Measurements from ENCODE around the gene WDR7. TPM values are rescaled to one million over a fixed set of nuclear protein-coding genes. Genes with fewer than 3 reads are reported as not detected.
"Not testable (repeated sequence)": the region's sequence is repeated elsewhere in the genome, so short reads cannot be mapped to it uniquely, and the experiment has no call there.

WDR7 gene
- total and polyA plus RNA-seq, 10 of the 15 experiments (the other 5 are each of a cell fraction or from before 2014, with no cell fraction given): 2.8 to 16.5 (median 11.7) TPM

- Histone ChIP-seq H3K9me3 (replicated peaks; ENCODE audit: control insufficient read depth, insufficient read depth, low read length) (no peaks in the 10 kb centered on the region; the same call in 1 of the 3 replicates), H3K36me3 (ENCODE audit: control insufficient read depth in 2 of 2, insufficient read depth in 2 of 2, low read length in 1 of 2) (no peaks in the 10 kb centered on the region), H3K79me2 (ENCODE audit: control insufficient read depth, insufficient read depth, low read length) (peaks cover 24% of the 10 kb centered on the region), H3K4me1 (ENCODE audit: control insufficient read depth, insufficient read depth, low read length) (no peaks in the 10 kb centered on the region; the same call in none of the 2 replicates), H3K4me3 (peak overlapping the region; percentile 67), H3K4me2 (ENCODE audit: control insufficient read depth, insufficient read depth) (peak overlapping the region; percentile 83), H3K9ac (ENCODE audit: control insufficient read depth, insufficient read depth, low read length) (peak overlapping the region; percentile 76; the same call in 1 of the 2 replicates), H3K27me3 (replicated peaks in 1 of 2; ENCODE audit: control insufficient read depth in 2 of 2, insufficient read depth in 2 of 2, low read length in 1 of 2) (no peaks in the 10 kb centered on the region), H4K20me1 (ENCODE audit: control insufficient read depth, insufficient read depth) (no peaks in the 10 kb centered on the region), H2AFZ (ENCODE audit: control insufficient read depth, low read depth, low read length) (peak overlapping the region; percentile 99), H3K27ac (ENCODE audit: control insufficient read depth, insufficient read depth) (peak overlapping the region; percentile 77)
- ChIA-PET SMC1A (ENCODE audit: uncharacterized antibody, unreplicated experiment) (interaction anchor here (0.7 to 3.4 kb wide), 5 partner anchors 8 to 58 kb away, joined by 3 to 16 read pairs (median 8); partner anchors contain the start of gene TXNL1), POLR2A (interaction anchor here (0.6 to 3.6 kb wide), 3 partner anchors 12 to 50 kb away, joined by 3 to 39 read pairs (median 4); partner anchors contain the start of gene TXNL1), RAD21 (ENCODE audit: unreplicated experiment) (interaction anchor here (1.4 to 3.1 kb wide), 2 partner anchors 14 to 30 kb away, joined by 4 to 12 read pairs; partner anchors contain the start of gene TXNL1), CTCF (interaction anchor here (1.0 to 10.0 kb wide), 4 partner anchors 8 to 59 kb away, joined by 3 to 69 read pairs (median 30); no protein-coding TSS in a partner anchor)
- 13% methylated on average over 5 of the region's 5 CpGs for WGBS (ENCODE audit: insufficient coverage, insufficient replicate concordance, low lambda C conversion rate, missing lambda C conversion rate)
- DNase-seq (ENCODE audit: low read depth, low spot score): no peak
- BruUV-seq (replicated peaks): TSS peak; percentile 74
- peak; percentile 2; the same call in 1 of the 3 replicates for ATAC-seq
- intact Hi-C loops (cut with micrococcal nuclease; ENCODE audit: unreplicated experiment) (loop anchor here (1.0 kb wide), 1 partner anchor 13 kb away; the partner anchor contains the start of gene TXNL1), in situ Hi-C loops (cut with MboI) (no loop called here)
- no peak for TF ChIP-seq ASH2L (IDR thresholded peaks at IDR 0.05; ENCODE audit: borderline replicate concordance, low read depth)
- no peak for FAIRE-seq
These were observed 573 bp downstream of the WDR7 start for GRCh38 chr18:56651771-56652092.

GRCh38 chr18:56652802-56653201, 1.6 kb downstream of the WDR7 start:
- Histone ChIP-seq H3K4me1 (ENCODE audit: control insufficient read depth, insufficient read depth, low read length) (no peaks in the 10 kb centered on the region; the same call in none of the 2 replicates), H3K27ac (ENCODE audit: control insufficient read depth, insufficient read depth) (no peak overlapping the region), H3K9me3 (replicated peaks; ENCODE audit: control insufficient read depth, insufficient read depth, low read length) (no peaks in the 10 kb centered on the region; the same call in 1 of the 3 replicates), H3K9ac (ENCODE audit: control insufficient read depth, insufficient read depth, low read length) (no peak overlapping the region; the same call in 1 of the 2 replicates), H3K79me2 (ENCODE audit: control insufficient read depth, insufficient read depth, low read length) (peaks cover 24% of the 10 kb centered on the region), H3K27me3 (replicated peaks in 1 of 2; ENCODE audit: control insufficient read depth in 2 of 2, insufficient read depth in 2 of 2, low read length in 1 of 2) (no peaks in the 10 kb centered on the region), H3K4me2 (ENCODE audit: control insufficient read depth, insufficient read depth) (peak overlapping the region; percentile 83), H2AFZ (ENCODE audit: control insufficient read depth, low read depth, low read length) (no peak overlapping the region), H4K20me1 (ENCODE audit: control insufficient read depth, insufficient read depth) (no peaks in the 10 kb centered on the region), H3K36me3 (ENCODE audit: control insufficient read depth in 2 of 2, insufficient read depth in 2 of 2, low read length in 1 of 2) (no peaks in the 10 kb centered on the region), H3K4me3 (peak overlapping the region; percentile 30)
- TF ChIP-seq CEBPZ (IDR thresholded peaks at IDR 0.05; ENCODE audit: low read depth, low read length) (no peak), YY1 (IDR thresholded peaks at IDR 0.05; ENCODE audit: low read depth, low read length) (no peak)
- ChIA-PET CTCF (interaction anchor here (1.7 to 10.0 kb wide), 3 partner anchors 9 to 58 kb away, joined by 7 to 69 read pairs (median 52); no protein-coding TSS in a partner anchor), POLR2A (interaction anchor here (3.6 kb wide), 1 partner anchor 14 kb away, joined by 39 read pairs; the partner anchor contains the start of gene TXNL1), RAD21 (ENCODE audit: unreplicated experiment) (interaction anchor here (3.1 kb wide), 1 partner anchor 15 kb away, joined by 12 read pairs; the partner anchor contains the start of gene TXNL1), SMC1A (ENCODE audit: uncharacterized antibody, unreplicated experiment) (interaction anchor here (1.0 to 1.1 kb wide), 2 partner anchors 14 to 34 kb away, joined by 3 to 5 read pairs; no protein-coding TSS in a partner anchor)
- ATAC-seq (no peak), FAIRE-seq (no peak), DNase-seq (ENCODE audit: low read depth, low spot score) (no peak)
- WGBS (ENCODE audit: insufficient coverage, insufficient replicate concordance, low lambda C conversion rate, missing lambda C conversion rate): 31% methylated on average over 4 of the region's 4 CpGs
- intact Hi-C loops (cut with micrococcal nuclease; ENCODE audit: unreplicated experiment): no loop called here
- no TSS peak for BruUV-seq (replicated peaks)
- in situ Hi-C loops (cut with MboI): no loop called here

GRCh38 chr18:56654280-56654679, 3.1 kb downstream of the WDR7 start:
- H3K27ac ChIP-seq (ENCODE audit: control insufficient read depth, insufficient read depth); H3K4me2 ChIP-seq (ENCODE audit: control insufficient read depth, insufficient read depth); H3K9ac ChIP-seq (ENCODE audit: control insufficient read depth, insufficient read depth, low read length); FAIRE-seq; RAD21 ChIA-PET (ENCODE audit: unreplicated experiment); POLR2A ChIA-PET; H4K20me1 ChIP-seq (ENCODE audit: control insufficient read depth, insufficient read depth); H3K4me1 ChIP-seq (ENCODE audit: control insufficient read depth, insufficient read depth, low read length); BruUV-seq (replicated peaks); H3K36me3 ChIP-seq (ENCODE audit: control insufficient read depth in 2 of 2, insufficient read depth in 2 of 2, low read length in 1 of 2); in situ Hi-C loops (cut with MboI); ATAC-seq; CTCF ChIA-PET; H3K9me3 ChIP-seq (replicated peaks; ENCODE audit: control insufficient read depth, insufficient read depth, low read length); H3K27me3 ChIP-seq (replicated peaks in 1 of 2; ENCODE audit: control insufficient read depth in 2 of 2, insufficient read depth in 2 of 2, low read length in 1 of 2); H2AFZ ChIP-seq (ENCODE audit: control insufficient read depth, low read depth, low read length); H3K4me3 ChIP-seq; intact Hi-C loops (cut with micrococcal nuclease; ENCODE audit: unreplicated experiment); DNase-seq (ENCODE audit: low read depth, low spot score); SMC1A ChIA-PET (ENCODE audit: uncharacterized antibody, unreplicated experiment): not testable (repeated sequence)
- WGBS (ENCODE audit: insufficient coverage, insufficient replicate concordance, low lambda C conversion rate, missing lambda C conversion rate): over 99% methylated on average over 7 of the region's 7 CpGs
- peaks cover 24% of the 10 kb centered on the region for H3K79me2 ChIP-seq (ENCODE audit: control insufficient read depth, insufficient read depth, low read length)
